Gastrocnemius medialis (tissue), 4 donors: ENCODE data around the gene AKAP12. TPM values are rescaled to one million over a fixed set of nuclear protein-coding genes. Genes with fewer than 3 reads are reported as not detected.

ENCODE experiments used
- ATAC-seq, 2 donors: fragments of 150-250 bp; one replicate each; pipeline ENCODE4 v1.9.1; 2016
- DNase-seq, 2 donors: peaks; one replicate each; pipeline ENCODE4 v3.0.0-alpha.2; 2019
- H3K27ac ChIP-seq, 4 donors: fragments of 200-600 bp; sonication (generic); 1 replicate in 1 of 4; 2 replicates in 3 of 4; pipeline ENCODE4 v1.5.1; 2016 to 2018; ENCODE audit warnings: mild to moderate bottlenecking in 2 of 4, moderate library complexity in 1 of 4
- H3K27me3 ChIP-seq, 3 donors: fragments of 200-600 bp; sonication (generic) in 2 of 3; 1 replicate in 1 of 3; 2 replicates in 2 of 3; pipeline versions ENCODE4 v1.5.1 to v1.6.0; 2016 to 2019; ENCODE audit warnings: mild to moderate bottlenecking in 1 of 3, moderate library complexity in 1 of 3
- H3K36me3 ChIP-seq, 2 donors: fragments of 200-600 bp; sonication (generic) in 1 of 2; one replicate each; pipeline ENCODE4 v1.5.1; 2017 to 2018
- H3K4me1 ChIP-seq, 2 donors: fragments of 200-600 bp; sonication (generic) in 1 of 2; one replicate each; pipeline ENCODE4 v1.5.1; 2016 to 2017; ENCODE audit warnings: mild to moderate bottlenecking in 2 of 2
- H3K4me3 ChIP-seq, 4 donors: fragments of 200-600 bp; sonication (generic) in 3 of 4; 1 replicate in 1 of 4; 2 replicates in 3 of 4; pipeline ENCODE4 v1.5.1; 2016 to 2019; ENCODE audit warnings: mild to moderate bottlenecking in 2 of 4
- H3K9me3 ChIP-seq, 3 donors: fragments of 200-600 bp; sonication (generic) in 2 of 3; 1 replicate in 1 of 3; 2 replicates in 2 of 3; pipeline ENCODE4 v1.5.1; 2016 to 2019
- POLR2A ChIP-seq, 2 donors: fragments of 450-650 bp; IDR thresholded peaks; one replicate each; pipeline ENCODE4 v1.6.1; 2017; ENCODE audit warnings: antibody characterized with exemption in 2 of 2, mild to moderate bottlenecking in 2 of 2, moderate library complexity in 2 of 2
- in situ Hi-C, 4 donors: fragments of 200-750 bp; cut with MboI; loops; one replicate each; pipeline versions ENCODE4 v1.15.0 to v1.8.0; 2017; ENCODE audit warnings: low sequenced_read_pairs in 4 of 4
- intact Hi-C: fragments of 100-400 bp; cut with DNase I; formaldehyde crosslinking; loops from one replicate; pipeline ENCODE4 v1.15.1; 2023; ENCODE audit warnings: low total_unique reads
- total RNA-seq, 4 donors: library from RNA; depleted of rRNA; stranded (reverse); fragments of >200 nt; gene quantifications; one replicate each; pipeline versions ENCODE4 v1.1.0 to v1.2.3, GENCODE V29; 2016
- TF ChIP-seq, protein P1 (sequence below), 5 experiments: fragments of 450-650 bp in 3 of 5; fragments of 200-600 bp in 2 of 5; sonication (generic) in 2 of 5; IDR thresholded peaks in 4 of 5; conservative IDR thresholded peaks in 1 of 5; 1 replicate in 4 of 5; 2 replicates in 1 of 5; pipeline ENCODE4 v1.5.1; 2016 to 2019; ENCODE audit warnings: antibody characterized with exemption in 5 of 5, mild to moderate bottlenecking in 3 of 5, moderate library complexity in 3 of 5

The AKAP12 gene
- total RNA-seq, 4 donors from 2014 or later = 6.4 to 17.3 (median 9.8) TPM

DNA sequence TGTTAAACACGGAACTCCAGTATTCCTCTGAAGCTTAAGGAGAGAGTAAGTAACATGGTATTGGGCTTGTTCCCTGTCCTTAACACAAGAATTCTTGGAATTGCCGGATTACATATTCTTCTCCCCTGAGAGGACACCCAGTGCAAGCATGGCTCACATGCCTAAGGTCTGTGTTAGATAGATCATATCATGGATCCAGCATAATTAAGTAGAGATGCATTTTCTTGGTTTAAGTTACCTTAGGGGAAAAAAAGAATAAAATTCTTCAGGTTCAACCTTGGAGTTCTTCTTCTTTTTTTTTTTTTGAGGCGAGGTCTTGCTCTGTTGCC, 53.9 kb downstream of the AKAP12 start:
- peaks cover 0 to 6% of the 10 kb centered on the region in 2 donors for H3K4me1 ChIP-seq
- H3K9me3 ChIP-seq = no peaks in the 10 kb centered on the region
- H3K4me3 ChIP-seq = no peak overlapping the region
- DNase-seq = no peak
- no peak for ATAC-seq
- H3K36me3 ChIP-seq = no peaks in the 10 kb centered on the region
- intact Hi-C loops = no loop called here
- H3K27me3 ChIP-seq = no peaks in the 10 kb centered on the region
- TF ChIP-seq, protein P1, sequence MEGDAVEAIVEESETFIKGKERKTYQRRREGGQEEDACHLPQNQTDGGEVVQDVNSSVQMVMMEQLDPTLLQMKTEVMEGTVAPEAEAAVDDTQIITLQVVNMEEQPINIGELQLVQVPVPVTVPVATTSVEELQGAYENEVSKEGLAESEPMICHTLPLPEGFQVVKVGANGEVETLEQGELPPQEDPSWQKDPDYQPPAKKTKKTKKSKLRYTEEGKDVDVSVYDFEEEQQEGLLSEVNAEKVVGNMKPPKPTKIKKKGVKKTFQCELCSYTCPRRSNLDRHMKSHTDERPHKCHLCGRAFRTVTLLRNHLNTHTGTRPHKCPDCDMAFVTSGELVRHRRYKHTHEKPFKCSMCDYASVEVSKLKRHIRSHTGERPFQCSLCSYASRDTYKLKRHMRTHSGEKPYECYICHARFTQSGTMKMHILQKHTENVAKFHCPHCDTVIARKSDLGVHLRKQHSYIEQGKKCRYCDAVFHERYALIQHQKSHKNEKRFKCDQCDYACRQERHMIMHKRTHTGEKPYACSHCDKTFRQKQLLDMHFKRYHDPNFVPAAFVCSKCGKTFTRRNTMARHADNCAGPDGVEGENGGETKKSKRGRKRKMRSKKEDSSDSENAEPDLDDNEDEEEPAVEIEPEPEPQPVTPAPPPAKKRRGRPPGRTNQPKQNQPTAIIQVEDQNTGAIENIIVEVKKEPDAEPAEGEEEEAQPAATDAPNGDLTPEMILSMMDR (IDR thresholded peaks at IDR 0.05 in 4 of 5, conservative IDR thresholded peaks at IDR 0.05 in 1 of 5) = no peak
- no peak for TF ChIP-seq POLR2A (IDR thresholded peaks at IDR 0.05)
- in situ Hi-C loops = no loop called here
- H3K27ac ChIP-seq = no peak overlapping the region

GRCh38 chr6:151294561-151295101, 54.9 kb downstream of the AKAP12 start:
- Histone ChIP-seq H3K4me1 (peaks cover 0 to 6% of the 10 kb centered on the region in 2 donors), H3K27ac (no peak overlapping the region), H3K27me3 (no peaks in the 10 kb centered on the region), H3K36me3 (no peaks in the 10 kb centered on the region), H3K9me3 (no peaks in the 10 kb centered on the region), H3K4me3 (no peak overlapping the region)
- ATAC-seq (no peak), DNase-seq (no peak)
- intact Hi-C loops (no loop called here), in situ Hi-C loops (no loop called here)
- TF ChIP-seq, protein P1 (IDR thresholded peaks at IDR 0.05 in 4 of 5, conservative IDR thresholded peaks at IDR 0.05 in 1 of 5) = no peak
- no peak for TF ChIP-seq POLR2A (IDR thresholded peaks at IDR 0.05)

DNA sequence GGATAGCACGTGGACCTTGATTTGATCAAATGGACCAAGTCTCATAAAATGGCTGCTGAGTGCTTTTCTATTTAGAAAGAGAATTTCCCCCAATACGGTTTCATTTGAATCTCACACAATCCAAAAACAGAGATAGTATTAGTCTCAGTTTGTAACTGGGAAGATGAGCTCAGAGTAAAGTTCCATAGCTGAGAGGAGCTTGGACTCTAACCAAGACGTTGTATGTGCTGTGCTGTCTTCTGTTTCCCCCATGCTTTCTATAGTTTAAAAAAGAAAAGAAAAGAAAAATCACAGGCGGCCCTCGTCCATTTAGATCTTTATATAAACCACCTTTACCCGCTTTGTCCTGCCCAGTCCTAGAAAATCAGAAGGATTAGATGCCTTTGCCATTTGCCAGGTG, 58.1 kb downstream of the AKAP12 start:
- no peak overlapping the region for H3K4me3 ChIP-seq
- no peaks in the 10 kb centered on the region for H3K9me3 ChIP-seq
- H3K27ac ChIP-seq = no peak overlapping the region
- DNase-seq = no peak
- intact Hi-C loops (no loop called here), in situ Hi-C loops (no loop called here)
- peaks cover 0 to 3% of the 10 kb centered on the region in 2 donors for H3K4me1 ChIP-seq
- no peaks in the 10 kb centered on the region for H3K36me3 ChIP-seq
- TF ChIP-seq, protein P1 (IDR thresholded peaks at IDR 0.05 in 4 of 5, conservative IDR thresholded peaks at IDR 0.05 in 1 of 5) = no peak
- no peak for TF ChIP-seq POLR2A (IDR thresholded peaks at IDR 0.05)
- no peak for ATAC-seq
- H3K27me3 ChIP-seq = no peaks in the 10 kb centered on the region

DNA sequence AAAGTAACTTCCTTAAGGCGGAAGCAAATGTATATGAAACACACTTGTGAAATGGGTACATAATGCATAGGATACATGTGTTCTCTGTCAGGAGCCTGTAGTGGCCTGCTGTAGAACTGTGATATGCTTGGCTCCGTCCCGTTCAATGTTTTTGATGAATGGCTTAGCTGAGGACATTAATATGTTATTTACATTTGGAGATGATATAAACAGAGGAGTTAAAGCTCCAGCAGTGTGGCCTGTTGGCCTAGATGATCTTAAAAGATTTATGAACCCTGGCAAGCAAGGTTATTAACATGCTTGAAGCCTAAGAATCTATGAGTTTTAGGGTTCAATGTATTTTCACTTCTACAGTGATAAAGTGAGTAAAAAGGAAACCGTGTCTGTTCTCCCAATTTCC, 59.2 kb downstream of the AKAP12 start:
- intact Hi-C loops (no loop called here), in situ Hi-C loops (no loop called here)
- H3K4me1 ChIP-seq = no peaks in the 10 kb centered on the region
- TF ChIP-seq, protein P1 (IDR thresholded peaks at IDR 0.05 in 4 of 5, conservative IDR thresholded peaks at IDR 0.05 in 1 of 5) = no peak
- TF ChIP-seq POLR2A (IDR thresholded peaks at IDR 0.05) = no peak
- no peaks in the 10 kb centered on the region for H3K36me3 ChIP-seq
- H3K9me3 ChIP-seq = no peaks in the 10 kb centered on the region
- H3K4me3 ChIP-seq = no peak overlapping the region
- H3K27ac ChIP-seq = no peak overlapping the region
- DNase-seq (no peak), ATAC-seq (no peak)
- no peaks in the 10 kb centered on the region for H3K27me3 ChIP-seq
